K562 (cell line): ENCODE results near the gene ATXN7L1. TPM values are rescaled to one million over a fixed set of nuclear protein-coding genes. Genes with fewer than 3 reads are reported as not detected.

Experiments
- ATAC-seq: fragments of 200-7000 bp; cut with Tn5 transposase; 3 replicates; pipeline ENCODE4 v1.9.1; 2020; ENCODE audit warnings: moderate library complexity
- BruUV-seq: library from RNA; stranded (reverse); fragments of 400-500 nt; replicated peaks from 2 replicates; lab custom pipeline; 2021; lab: Mats Ljungman, UMichigan
- CTCF ChIA-PET: fragments of 300-600 bp; formaldehyde crosslinking; extraction: SDS; loops from one replicate; lab custom pipeline; 2021; ENCODE audit warnings: low intra/inter-chr PET ratio; lab: Yijun Ruan, JAX
- POLR2A ChIA-PET: fragments of 300-600, 350-650 bp; sonication (Branson Sonifier 250); formaldehyde crosslinking; extraction: SDS; loops from one replicate; lab custom pipeline; 2021; ENCODE audit warnings: antibody characterized with exemption, inconsistent platforms; lab: Yijun Ruan, JAX
- DNase-seq, 4 experiments: peaks; one replicate each; pipeline versions ENCODE4 v3.0.0 to v3.0.0-alpha.2; 2011 to 2018; ENCODE audit warnings: low spot score in 3 of 4, mixed read lengths in 3 of 4; ENCODE audit errors: extremely low read depth in 1 of 4
- FAIRE-seq: peaks from 2 replicates; lab custom pipeline; 2011; peaks lifted over from hg19 to GRCh38; lab: Jason Lieb, UNC
- H2AFZ ChIP-seq: 2 replicates; pipeline ENCODE4 v1.6.0; 2011; ENCODE audit warnings: low read depth, low read length, control low read depth, inconsistent platforms
- H3K27ac ChIP-seq: fragments of 200-600 bp; 3 replicates; pipeline ENCODE4 v1.8.0; 2011; ENCODE audit warnings: low read depth, mild to moderate bottlenecking, control low read depth, inconsistent platforms, low read length, moderate library complexity, mixed read lengths; ENCODE audit errors: extremely low read depth
- H3K27me3 ChIP-seq, 2 experiments: fragments of 300-600 bp in 1 of 2; 2 replicates in 1 of 2; 3 replicates in 1 of 2; pipeline versions ENCODE4 v1.6.0 to v1.8.0; 2011; ENCODE audit warnings: inconsistent platforms in 2 of 2, low read length in 2 of 2, mild to moderate bottlenecking in 1 of 2, mixed read lengths in 1 of 2, moderate library complexity in 1 of 2; ENCODE audit not compliant: control insufficient read depth in 2 of 2, insufficient read depth in 2 of 2
- H3K36me3 ChIP-seq: fragments of 300-600 bp; 3 replicates; pipeline ENCODE4 v1.8.0; 2011; ENCODE audit warnings: mild to moderate bottlenecking, low read length, inconsistent platforms; ENCODE audit not compliant: control insufficient read depth, insufficient read depth
- H3K4me1 ChIP-seq, 2 experiments: fragments of 200-600 bp in 1 of 2; replicated peaks in 1 of 2; 2 replicates in 1 of 2; 3 replicates in 1 of 2; pipeline versions ENCODE4 v1.5.1 to v1.8.0; 2011; ENCODE audit warnings: inconsistent platforms in 2 of 2, low read length in 2 of 2, mild to moderate bottlenecking in 1 of 2, mixed read lengths in 1 of 2, moderate library complexity in 1 of 2; ENCODE audit not compliant: control insufficient read depth in 2 of 2, insufficient read depth in 2 of 2
- H3K4me2 ChIP-seq: 2 replicates; pipeline ENCODE4 v1.6.1; 2011; ENCODE audit warnings: low read length, control low read depth, inconsistent platforms, mixed read lengths; ENCODE audit not compliant: insufficient read depth
- H3K4me3 ChIP-seq: fragments of 200-600 bp; sonication (generic), shearing (Covaris generic); 2 replicates; pipeline ENCODE4 v1.5.1; 2016; ENCODE audit warnings: control low read depth, inconsistent platforms
- H3K79me2 ChIP-seq: fragments of 200-600 bp; 3 replicates; pipeline ENCODE4 v1.8.0; 2011; ENCODE audit warnings: low read length, inconsistent platforms; ENCODE audit not compliant: control insufficient read depth, insufficient read depth
- H3K9ac ChIP-seq, 2 experiments: 2 replicates each; pipeline versions ENCODE4 v1.6.0 to v1.6.1; 2011; ENCODE audit warnings: low read depth in 2 of 2, low read length in 2 of 2, control low read depth in 1 of 2, inconsistent platforms in 1 of 2, mild to moderate bottlenecking in 1 of 2, mixed read lengths in 1 of 2; ENCODE audit not compliant: insufficient read depth in 1 of 2
- H3K9me1 ChIP-seq: one replicate; pipeline ENCODE4 v1.6.0; 2011; ENCODE audit warnings: inconsistent platforms, mild to moderate bottlenecking, low read length, moderate library complexity; ENCODE audit not compliant: control insufficient read depth, insufficient read depth
- H3K9me3 ChIP-seq: replicated peaks from 2 replicates; pipeline ENCODE4 v1.5.1; 2011; ENCODE audit warnings: low read depth, low read length, inconsistent platforms; ENCODE audit not compliant: control insufficient read depth, insufficient read depth
- H4K20me1 ChIP-seq: replicated peaks from 2 replicates; pipeline ENCODE4 v1.6.1; 2011; ENCODE audit warnings: low read length, inconsistent platforms, mixed read lengths; ENCODE audit not compliant: control insufficient read depth, insufficient read depth
- CBX5 ChIP-seq: IDR thresholded peaks from 2 replicates; pipeline ENCODE4 v1.6.1; 2014; ENCODE audit warnings: low read depth, borderline replicate concordance
- CCAR2 ChIP-seq: fragments of 200-400 bp; formaldehyde crosslinking; IDR thresholded peaks from 2 replicates; pipeline ENCODE4 v1.6.1; 2017; ENCODE audit warnings: mild to moderate bottlenecking, low read depth, low read length
- CHD2 ChIP-seq: IDR thresholded peaks from 2 replicates; pipeline ENCODE4 v1.6.1; 2011; ENCODE audit warnings: low read depth, low read length
- E2F5 ChIP-seq: sonication (generic); formaldehyde crosslinking; IDR thresholded peaks from 2 replicates; pipeline ENCODE4 v1.8.0; 2022; ENCODE audit warnings: mild to moderate bottlenecking, missing genetic modification reagents
- FUS ChIP-seq: fragments of 200-400 bp; formaldehyde crosslinking; optimal IDR thresholded peaks from 2 replicates; pipeline ENCODE3; 2017; ENCODE audit warnings: low read depth, low read length
- GABPB1 ChIP-seq: sonication (generic); formaldehyde crosslinking; IDR thresholded peaks from 2 replicates; pipeline ENCODE4 v1.8.0; 2022; ENCODE audit warnings: mild to moderate bottlenecking, missing genetic modification reagents
- ILK ChIP-seq: fragments of 450-650 bp; IDR thresholded peaks from 2 replicates; pipeline ENCODE4 v1.6.1; 2016; ENCODE audit warnings: missing genetic modification characterization, low read depth, mild to moderate bottlenecking, missing compliant biosample characterization, moderate library complexity, borderline replicate concordance
- NCOA6 ChIP-seq: fragments of 450-650 bp; IDR thresholded peaks from 2 replicates; pipeline ENCODE4 v1.6.1; 2017; ENCODE audit warnings: mild to moderate bottlenecking
- RBM25 ChIP-seq: fragments of 200-400 bp; formaldehyde crosslinking; IDR thresholded peaks from 2 replicates; pipeline ENCODE4 v1.6.1; 2018; ENCODE audit warnings: low read length, low read depth, moderate library complexity; ENCODE audit not compliant: severe bottlenecking
- SMAD1 ChIP-seq: fragments of 150-350 bp; IDR thresholded peaks from 2 replicates; pipeline ENCODE4 v1.6.1; 2014; ENCODE audit warnings: low read length, low read depth; ENCODE audit not compliant: partially characterized antibody
- TAF15 ChIP-seq: fragments of 200-400 bp; formaldehyde crosslinking; IDR thresholded peaks from 2 replicates; pipeline ENCODE4 v1.6.1; 2017; ENCODE audit warnings: mild to moderate bottlenecking, low read depth, low read length, moderate library complexity
- ZBED1 ChIP-seq: IDR thresholded peaks from 2 replicates; pipeline ENCODE4 v1.6.1; 2014
- ZC3H4 ChIP-seq: sonication (generic); formaldehyde crosslinking; IDR thresholded peaks from 2 replicates; pipeline ENCODE4 v1.9.0; 2021; ENCODE audit warnings: missing genetic modification reagents, borderline replicate concordance
- ZNF354B ChIP-seq: fragments of 250-450 bp; sonication (Bioruptor Pico); IDR thresholded peaks from 2 replicates; pipeline ENCODE4 v1.4.0; 2020
- ZNF79 ChIP-seq: fragments of 250-450 bp; sonication (Bioruptor Pico); IDR thresholded peaks from 2 replicates; pipeline ENCODE4 v1.4.0; 2020; ENCODE audit warnings: low read depth, mild to moderate bottlenecking, moderate library complexity
- WGBS: fragments of 100-300 bp; shearing (Covaris generic); methylation state at CpG from one replicate; pipeline ENCODE4 v1.1.6; 2016; ENCODE audit warnings: low coverage, mixed read lengths; ENCODE audit not compliant: insufficient coverage; ENCODE audit errors: missing lambda C conversion rate; 5-methylcytosine and 5-hydroxymethylcytosine counted together
- in situ Hi-C: fragments of 300-500 bp; cut with MboI; formaldehyde crosslinking; loops from 4 replicates; pipeline ENCODE4 v1.15.0; 2018; ENCODE audit warnings: inconsistent platforms, mixed read lengths
- intact Hi-C: fragments of 100-400 bp; cut with micrococcal nuclease; formaldehyde crosslinking; loops from 2 replicates; pipeline ENCODE4 v1.14.2; 2022
- polyA plus RNA-seq, 8 experiments: library from polyadenylated mRNA; depleted of rRNA in 4 of 8; stranded (reverse) in 5 of 8; unstranded in 3 of 8; fragments of >200 nt; fragmentation: Nextera tagmentation in 2 of 8; fragmentation: Illumina TruSeq in 1 of 8; extraction: Ambion mirVana in 2 of 8; extraction: Trizol in 1 of 8; gene quantifications; 2 replicates each; pipeline versions ENCODE4 v1.2.1 to v1.2.3, GENCODE V29; 2011 to 2014; ENCODE audit warnings: inconsistent platforms in 1 of 8, missing spikeins in 1 of 8
- total RNA-seq, 7 experiments: library from RNA; depleted of rRNA in 6 of 7; stranded (reverse); fragments of >200 nt in 6 of 7; fragmentation: Illumina TruSeq in 2 of 7; extraction: Trizol in 2 of 7; gene quantifications; 2 replicates each; pipeline versions ENCODE4 v1.2.1 to v1.2.3, GENCODE V29; 2011 to 2021; ENCODE audit warnings: low replicate concordance in 1 of 7
- TF ChIP-seq, protein P1 (sequence below), 2 experiments: fragments of 150-350 bp in 1 of 2; IDR thresholded peaks; 2 replicates each; pipeline ENCODE4 v1.6.1; 2012 to 2016; ENCODE audit warnings: low read depth in 2 of 2, low read length in 2 of 2, mild to moderate bottlenecking in 1 of 2, moderate library complexity in 1 of 2

Gene ATXN7L1
- total and polyA plus RNA-seq, 9 of the 15 experiments (the other 6 are each of a cell fraction or from before 2014, with no cell fraction given): 6.6 to 13.7 (median 10.7) TPM

DNA sequence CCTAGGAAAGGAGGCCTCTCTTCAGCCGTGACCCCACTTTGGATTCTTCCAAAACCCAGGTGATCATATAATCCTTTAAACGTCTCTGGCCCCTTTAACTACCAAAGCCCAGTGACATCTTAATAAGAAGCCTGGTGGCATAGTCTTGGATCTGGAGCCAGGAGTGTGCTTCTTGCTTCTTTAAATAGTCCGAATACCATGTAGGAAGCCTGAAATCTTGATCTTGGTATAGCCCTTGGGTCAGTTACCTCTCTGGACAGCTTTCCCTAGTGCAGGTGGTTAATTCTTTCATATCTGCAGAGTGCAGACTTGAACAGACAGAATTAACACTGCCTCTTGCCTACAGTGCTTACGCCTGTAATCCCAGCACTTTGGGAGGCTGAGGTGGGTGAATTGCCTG is 156.5 kb downstream of the ATXN7L1 start (continued):
- TF ChIP-seq, protein P1, sequence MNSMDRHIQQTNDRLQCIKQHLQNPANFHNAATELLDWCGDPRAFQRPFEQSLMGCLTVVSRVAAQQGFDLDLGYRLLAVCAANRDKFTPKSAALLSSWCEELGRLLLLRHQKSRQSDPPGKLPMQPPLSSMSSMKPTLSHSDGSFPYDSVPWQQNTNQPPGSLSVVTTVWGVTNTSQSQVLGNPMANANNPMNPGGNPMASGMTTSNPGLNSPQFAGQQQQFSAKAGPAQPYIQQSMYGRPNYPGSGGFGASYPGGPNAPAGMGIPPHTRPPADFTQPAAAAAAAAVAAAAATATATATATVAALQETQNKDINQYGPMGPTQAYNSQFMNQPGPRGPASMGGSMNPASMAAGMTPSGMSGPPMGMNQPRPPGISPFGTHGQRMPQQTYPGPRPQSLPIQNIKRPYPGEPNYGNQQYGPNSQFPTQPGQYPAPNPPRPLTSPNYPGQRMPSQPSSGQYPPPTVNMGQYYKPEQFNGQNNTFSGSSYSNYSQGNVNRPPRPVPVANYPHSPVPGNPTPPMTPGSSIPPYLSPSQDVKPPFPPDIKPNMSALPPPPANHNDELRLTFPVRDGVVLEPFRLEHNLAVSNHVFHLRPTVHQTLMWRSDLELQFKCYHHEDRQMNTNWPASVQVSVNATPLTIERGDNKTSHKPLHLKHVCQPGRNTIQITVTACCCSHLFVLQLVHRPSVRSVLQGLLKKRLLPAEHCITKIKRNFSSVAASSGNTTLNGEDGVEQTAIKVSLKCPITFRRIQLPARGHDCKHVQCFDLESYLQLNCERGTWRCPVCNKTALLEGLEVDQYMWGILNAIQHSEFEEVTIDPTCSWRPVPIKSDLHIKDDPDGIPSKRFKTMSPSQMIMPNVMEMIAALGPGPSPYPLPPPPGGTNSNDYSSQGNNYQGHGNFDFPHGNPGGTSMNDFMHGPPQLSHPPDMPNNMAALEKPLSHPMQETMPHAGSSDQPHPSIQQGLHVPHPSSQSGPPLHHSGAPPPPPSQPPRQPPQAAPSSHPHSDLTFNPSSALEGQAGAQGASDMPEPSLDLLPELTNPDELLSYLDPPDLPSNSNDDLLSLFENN (IDR thresholded peaks at IDR 0.05; ENCODE audit: low read depth in 2 of 2, low read length in 2 of 2): no peak
- TF ChIP-seq CHD2: no peak

- no peaks in the 10 kb centered on the region for H3K9me1 ChIP-seq
- TF ChIP-seq ZBED1 (no peak), E2F5 (CRISPR knock-in tag) (no peak), CBX5 (no peak), CCAR2 (no peak), ZC3H4 (CRISPR knock-in tag) (no peak), GABPB1 (CRISPR knock-in tag) (no peak), FUS (no peak), ZNF354B (CRISPR knock-in tag) (no peak), TAF15 (no peak), ILK (no peak), SMAD1 (no peak), ZNF79 (CRISPR knock-in tag) (no peak), NCOA6 (no peak), RBM25 (no peak)
- no peak overlapping the region for H3K27ac ChIP-seq
- no peaks in the 10 kb centered on the region for H3K4me1 ChIP-seq
- WGBS: 25% methylated on average over 2 of the region's 2 CpGs
- ATAC-seq (no peak), DNase-seq (no peak), FAIRE-seq (no peak)
- no peaks in the 10 kb centered on the region for H3K79me2 ChIP-seq
- H3K9me3 ChIP-seq: no peaks in the 10 kb centered on the region
- H3K9ac ChIP-seq: no peak overlapping the region
- H2AFZ ChIP-seq: no peak overlapping the region
- in situ Hi-C loops (no loop called here), intact Hi-C loops (no loop called here)
- no peaks in the 10 kb centered on the region for H3K36me3 ChIP-seq
- no TSS peak for BruUV-seq
- peaks cover 6 to 22% of the 10 kb centered on the region in 2 experiments; a peak in 3 of 5 replicates for H3K27me3 ChIP-seq
- H3K4me2 ChIP-seq: no peak overlapping the region
- no peaks in the 10 kb centered on the region for H4K20me1 ChIP-seq
- CTCF ChIA-PET: no interaction called here
- no peak overlapping the region for H3K4me3 ChIP-seq
- POLR2A ChIA-PET: interaction anchor here (1.5 kb wide), 1 partner anchor 11 kb away, joined by 4 read pairs; no protein-coding TSS in a partner anchor
Measured at GRCh38 chr7:105719395-105719794, 157.0 kb downstream of the ATXN7L1 start.
